Measurements from ENCODE around the gene ZNF737.

DNA sequence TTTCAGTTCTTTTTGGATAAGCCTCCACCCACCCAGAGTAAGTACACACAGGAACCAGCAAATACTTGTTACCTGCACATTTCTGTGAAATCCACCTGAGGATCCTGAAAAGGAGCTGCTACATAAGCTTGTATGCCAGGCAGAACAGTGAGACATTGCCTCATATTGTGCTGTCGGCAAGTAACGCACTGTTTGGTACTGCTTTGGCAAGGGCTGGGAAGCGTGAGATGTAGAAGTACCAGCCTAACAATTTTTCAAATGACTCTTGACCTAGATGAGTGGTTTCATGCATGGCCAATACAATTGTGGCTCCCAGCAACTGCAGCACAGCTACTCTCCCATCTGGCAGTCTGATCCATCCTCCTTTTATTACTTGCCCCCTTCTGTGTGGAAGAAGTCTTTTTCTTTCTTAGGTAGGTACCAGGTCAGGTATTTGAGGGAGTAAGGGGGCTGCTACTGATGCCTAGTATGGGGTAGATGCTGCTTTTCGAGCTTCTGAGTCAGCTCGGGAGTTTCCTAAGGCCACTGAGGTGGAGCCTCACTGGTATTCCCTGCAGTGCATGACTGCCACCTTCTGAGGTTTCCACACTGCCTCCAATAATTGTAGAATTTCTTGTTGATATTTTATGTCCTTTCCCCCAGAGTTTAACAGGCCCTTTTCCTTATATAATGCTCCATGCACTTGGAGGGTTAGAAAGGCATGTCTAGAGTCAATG, 52.2 kb downstream of the ZNF737 start:
- TF ChIP-seq RAD21 (IDR thresholded peaks at IDR 0.05; ENCODE audit: insufficient read depth, low read depth, low read length) = no peak
- no peak for TF ChIP-seq ZNF24 (IDR thresholded peaks at IDR 0.05)
- TF ChIP-seq CTCF (IDR thresholded peaks at IDR 0.05 in 2 of 3, conservative IDR thresholded peaks at IDR 0.05 in 1 of 3; ENCODE audit: control insufficient read depth in 2 of 3, extremely low read depth in 1 of 3, insufficient read depth in 1 of 3, low read depth in 3 of 3, low read length in 3 of 3) = no peak
- TF ChIP-seq RBBP5 (conservative IDR thresholded peaks at IDR 0.05) = no peak
- no peak for TF ChIP-seq EP300 (IDR thresholded peaks at IDR 0.05; ENCODE audit: borderline replicate concordance in 1 of 2, control insufficient read depth in 1 of 2, low read depth in 2 of 2, low read length in 2 of 2)
- TF ChIP-seq GABPA (IDR thresholded peaks at IDR 0.05; ENCODE audit: low read depth) = no peak
- no peak for TF ChIP-seq BHLHE40 (IDR thresholded peaks at IDR 0.05; ENCODE audit: borderline replicate concordance in 1 of 2, low read depth in 2 of 2, low read length in 1 of 2)
- TF ChIP-seq POLR2A (IDR thresholded peaks at IDR 0.05; ENCODE audit: low read depth, low read length) = no peak
- TF ChIP-seq SMARCA5 (IDR thresholded peaks at IDR 0.05) = no peak
- TF ChIP-seq, protein P1, sequence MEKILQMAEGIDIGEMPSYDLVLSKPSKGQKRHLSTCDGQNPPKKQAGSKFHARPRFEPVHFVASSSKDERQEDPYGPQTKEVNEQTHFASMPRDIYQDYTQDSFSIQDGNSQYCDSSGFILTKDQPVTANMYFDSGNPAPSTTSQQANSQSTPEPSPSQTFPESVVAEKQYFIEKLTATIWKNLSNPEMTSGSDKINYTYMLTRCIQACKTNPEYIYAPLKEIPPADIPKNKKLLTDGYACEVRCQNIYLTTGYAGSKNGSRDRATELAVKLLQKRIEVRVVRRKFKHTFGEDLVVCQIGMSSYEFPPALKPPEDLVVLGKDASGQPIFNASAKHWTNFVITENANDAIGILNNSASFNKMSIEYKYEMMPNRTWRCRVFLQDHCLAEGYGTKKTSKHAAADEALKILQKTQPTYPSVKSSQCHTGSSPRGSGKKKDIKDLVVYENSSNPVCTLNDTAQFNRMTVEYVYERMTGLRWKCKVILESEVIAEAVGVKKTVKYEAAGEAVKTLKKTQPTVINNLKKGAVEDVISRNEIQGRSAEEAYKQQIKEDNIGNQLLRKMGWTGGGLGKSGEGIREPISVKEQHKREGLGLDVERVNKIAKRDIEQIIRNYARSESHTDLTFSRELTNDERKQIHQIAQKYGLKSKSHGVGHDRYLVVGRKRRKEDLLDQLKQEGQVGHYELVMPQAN (conservative IDR thresholded peaks at IDR 0.05) = no peak
- TF ChIP-seq RFX5 (IDR thresholded peaks at IDR 0.05; ENCODE audit: low read depth, low read length) = no peak
- no peak for TF ChIP-seq CBX3 (IDR thresholded peaks at IDR 0.05; ENCODE audit: borderline replicate concordance, low read depth)
- no peak for TF ChIP-seq POLR2AphosphoS5 (IDR thresholded peaks at IDR 0.05; ENCODE audit: low read length)
- TF ChIP-seq SIN3A (IDR thresholded peaks at IDR 0.05; ENCODE audit: low read depth, low read length) = no peak

Data from GM12878 (cell line).